Ishikawa (cell line): ENCODE results near the gene XXYLT1.

Experiments used
- CEBPB ChIP-seq: IDR thresholded peaks from 2 replicates; pipeline ENCODE4 v1.6.1; 2012
- CREB1 ChIP-seq: IDR thresholded peaks from 2 replicates; pipeline ENCODE4 v1.6.1; 2012; ENCODE audit warnings: low read depth
- EGR1 ChIP-seq: IDR thresholded peaks from 2 replicates; pipeline ENCODE4 v1.6.1; 2012
- EP300 ChIP-seq: IDR thresholded peaks from 2 replicates; pipeline ENCODE4 v1.6.1; 2012; ENCODE audit warnings: borderline replicate concordance
- FOXM1 ChIP-seq: IDR thresholded peaks from 2 replicates; pipeline ENCODE4 v1.6.1; 2012; ENCODE audit warnings: low read depth, borderline replicate concordance
- NFIC ChIP-seq: IDR thresholded peaks from 2 replicates; pipeline ENCODE4 v1.6.1; 2012
- RAD21 ChIP-seq: IDR thresholded peaks from 2 replicates; pipeline ENCODE4 v1.6.1; 2012; ENCODE audit warnings: low read depth
- TAF1 ChIP-seq: IDR thresholded peaks from 2 replicates; pipeline ENCODE4 v1.6.1; 2012; ENCODE audit warnings: low read depth, mild to moderate bottlenecking
- TCF12 ChIP-seq: IDR thresholded peaks from 2 replicates; pipeline ENCODE4 v1.6.1; 2012; ENCODE audit warnings: low read depth
- TEAD4 ChIP-seq: IDR thresholded peaks from 2 replicates; pipeline ENCODE4 v1.6.1; 2012
- YY1 ChIP-seq: IDR thresholded peaks from 2 replicates; pipeline ENCODE4 v1.6.1; 2012; ENCODE audit warnings: low read depth
- ZBTB7A ChIP-seq: IDR thresholded peaks from 2 replicates; pipeline ENCODE4 v1.6.1; 2012; ENCODE audit warnings: low read depth
- TF ChIP-seq, protein P1 (sequence below): IDR thresholded peaks from 2 replicates; pipeline ENCODE4 v1.6.1; 2012
- TF ChIP-seq, protein P2 (sequence below): IDR thresholded peaks from 2 replicates; pipeline ENCODE4 v1.6.1; 2012; ENCODE audit warnings: low read depth, mild to moderate bottlenecking
- TF ChIP-seq, protein P3 (sequence below): IDR thresholded peaks from 2 replicates; pipeline ENCODE4 v1.6.1; 2012

Gene XXYLT1

DNA sequence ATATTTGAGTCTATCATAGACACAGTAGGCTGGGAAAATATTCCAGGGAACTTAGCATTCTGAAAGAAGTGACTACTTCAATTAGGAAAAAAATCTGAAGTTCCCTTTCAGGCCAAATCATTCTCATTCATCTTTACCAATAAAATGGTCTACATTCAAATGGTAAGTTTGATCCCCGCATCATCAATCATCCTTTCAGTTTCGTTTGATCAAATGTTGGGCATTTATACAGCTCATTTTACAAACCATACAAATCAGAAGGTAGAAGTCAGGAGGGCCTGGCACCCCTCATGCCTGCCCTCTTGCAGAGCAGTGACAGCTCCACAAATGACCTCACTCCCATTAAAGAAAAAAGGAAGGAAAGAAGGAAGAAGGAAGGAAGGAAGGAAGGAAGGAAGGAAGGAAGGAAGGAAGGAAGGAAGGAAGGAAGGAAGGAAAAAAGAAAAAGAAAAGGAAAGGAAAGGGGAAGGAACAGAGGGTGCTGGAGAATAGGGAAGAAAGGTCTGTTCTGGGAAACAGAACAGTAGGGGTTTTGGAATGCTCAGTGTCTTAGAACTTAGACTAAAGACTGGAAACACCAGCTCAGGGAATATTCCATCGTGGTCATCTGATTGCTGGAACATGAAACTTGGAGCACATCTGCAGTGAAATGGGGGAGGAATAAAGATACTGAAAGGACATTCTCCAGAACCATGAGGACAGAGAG is 86.1 kb downstream of the XXYLT1 start:
- no peak for TF ChIP-seq TAF1
- TF ChIP-seq, protein P1, sequence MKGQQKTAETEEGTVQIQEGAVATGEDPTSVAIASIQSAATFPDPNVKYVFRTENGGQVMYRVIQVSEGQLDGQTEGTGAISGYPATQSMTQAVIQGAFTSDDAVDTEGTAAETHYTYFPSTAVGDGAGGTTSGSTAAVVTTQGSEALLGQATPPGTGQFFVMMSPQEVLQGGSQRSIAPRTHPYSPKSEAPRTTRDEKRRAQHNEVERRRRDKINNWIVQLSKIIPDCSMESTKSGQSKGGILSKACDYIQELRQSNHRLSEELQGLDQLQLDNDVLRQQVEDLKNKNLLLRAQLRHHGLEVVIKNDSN: no peak
- TF ChIP-seq CEBPB: no peak
- TF ChIP-seq CREB1: no peak
- no peak for TF ChIP-seq TCF12
- no peak for TF ChIP-seq FOXM1
- TF ChIP-seq, protein P2, sequence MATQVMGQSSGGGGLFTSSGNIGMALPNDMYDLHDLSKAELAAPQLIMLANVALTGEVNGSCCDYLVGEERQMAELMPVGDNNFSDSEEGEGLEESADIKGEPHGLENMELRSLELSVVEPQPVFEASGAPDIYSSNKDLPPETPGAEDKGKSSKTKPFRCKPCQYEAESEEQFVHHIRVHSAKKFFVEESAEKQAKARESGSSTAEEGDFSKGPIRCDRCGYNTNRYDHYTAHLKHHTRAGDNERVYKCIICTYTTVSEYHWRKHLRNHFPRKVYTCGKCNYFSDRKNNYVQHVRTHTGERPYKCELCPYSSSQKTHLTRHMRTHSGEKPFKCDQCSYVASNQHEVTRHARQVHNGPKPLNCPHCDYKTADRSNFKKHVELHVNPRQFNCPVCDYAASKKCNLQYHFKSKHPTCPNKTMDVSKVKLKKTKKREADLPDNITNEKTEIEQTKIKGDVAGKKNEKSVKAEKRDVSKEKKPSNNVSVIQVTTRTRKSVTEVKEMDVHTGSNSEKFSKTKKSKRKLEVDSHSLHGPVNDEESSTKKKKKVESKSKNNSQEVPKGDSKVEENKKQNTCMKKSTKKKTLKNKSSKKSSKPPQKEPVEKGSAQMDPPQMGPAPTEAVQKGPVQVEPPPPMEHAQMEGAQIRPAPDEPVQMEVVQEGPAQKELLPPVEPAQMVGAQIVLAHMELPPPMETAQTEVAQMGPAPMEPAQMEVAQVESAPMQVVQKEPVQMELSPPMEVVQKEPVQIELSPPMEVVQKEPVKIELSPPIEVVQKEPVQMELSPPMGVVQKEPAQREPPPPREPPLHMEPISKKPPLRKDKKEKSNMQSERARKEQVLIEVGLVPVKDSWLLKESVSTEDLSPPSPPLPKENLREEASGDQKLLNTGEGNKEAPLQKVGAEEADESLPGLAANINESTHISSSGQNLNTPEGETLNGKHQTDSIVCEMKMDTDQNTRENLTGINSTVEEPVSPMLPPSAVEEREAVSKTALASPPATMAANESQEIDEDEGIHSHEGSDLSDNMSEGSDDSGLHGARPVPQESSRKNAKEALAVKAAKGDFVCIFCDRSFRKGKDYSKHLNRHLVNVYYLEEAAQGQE: no peak
- no peak for TF ChIP-seq RAD21
- no peak for TF ChIP-seq YY1
- TF ChIP-seq TEAD4: no peak
- TF ChIP-seq, protein P3, sequence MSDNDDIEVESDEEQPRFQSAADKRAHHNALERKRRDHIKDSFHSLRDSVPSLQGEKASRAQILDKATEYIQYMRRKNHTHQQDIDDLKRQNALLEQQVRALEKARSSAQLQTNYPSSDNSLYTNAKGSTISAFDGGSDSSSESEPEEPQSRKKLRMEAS: no peak
- no peak for TF ChIP-seq NFIC
- TF ChIP-seq ZBTB7A: no peak
- TF ChIP-seq EGR1: no peak

DNA sequence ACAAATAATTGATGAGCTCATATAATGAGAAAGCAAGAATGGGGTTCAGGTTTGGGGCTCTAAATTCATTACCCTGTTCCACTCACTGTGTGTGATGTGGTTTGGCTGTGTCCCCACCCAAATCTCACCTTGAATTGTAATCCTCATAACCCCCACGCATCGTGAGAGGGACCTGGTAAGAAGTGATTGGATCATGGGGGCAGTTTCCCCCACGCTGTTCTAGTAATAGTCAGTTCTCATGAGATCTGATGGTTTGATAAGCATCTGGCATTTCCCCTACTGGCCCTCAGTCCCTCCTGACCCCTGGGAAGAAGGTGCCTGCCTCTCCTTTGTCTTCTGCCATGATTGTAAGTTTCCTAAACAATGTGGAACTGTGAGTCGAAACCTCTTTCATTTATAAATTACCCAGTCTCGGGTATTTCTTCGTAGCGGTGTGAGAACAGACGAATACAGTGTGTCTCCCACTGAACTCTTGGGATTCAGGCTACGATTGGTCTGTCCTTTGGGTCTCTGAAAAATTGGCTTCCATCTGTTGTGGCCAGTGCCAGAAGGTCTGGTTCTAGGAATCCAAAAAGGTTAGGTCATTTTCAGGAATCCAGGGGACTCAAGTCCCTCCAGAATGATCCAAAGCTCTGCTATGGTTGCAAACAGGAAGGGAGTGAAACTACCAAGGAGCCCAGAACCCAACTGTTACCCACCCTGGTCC is 87.7 kb downstream of the XXYLT1 start:
- no peak for TF ChIP-seq RAD21
- TF ChIP-seq CREB1: no peak
- TF ChIP-seq, protein P2: no peak
- TF ChIP-seq EP300: no peak
- TF ChIP-seq, protein P1: no peak
- no peak for TF ChIP-seq CEBPB
- no peak for TF ChIP-seq ZBTB7A
- no peak for TF ChIP-seq TEAD4
- no peak for TF ChIP-seq EGR1
- TF ChIP-seq YY1: no peak
- TF ChIP-seq, protein P3: no peak
- no peak for TF ChIP-seq TAF1
- TF ChIP-seq NFIC: no peak
- no peak for TF ChIP-seq TCF12
- TF ChIP-seq FOXM1: no peak

DNA sequence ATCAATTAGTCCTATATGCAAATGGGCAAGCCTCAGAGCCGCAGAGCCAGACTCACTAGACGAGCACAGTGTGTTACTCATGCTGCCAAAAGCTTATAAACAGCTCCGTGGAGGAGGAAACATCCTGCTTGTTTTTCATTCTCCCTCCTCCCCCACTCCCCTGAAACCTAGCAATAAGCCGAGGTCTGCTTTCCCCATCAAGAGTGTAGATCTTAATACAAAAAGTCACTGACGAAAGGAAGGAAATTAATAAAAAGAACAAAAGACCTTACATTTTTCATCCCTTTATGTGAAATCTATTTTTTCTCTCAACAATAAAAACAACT is 88.5 kb downstream of the XXYLT1 start:
- TF ChIP-seq, protein P1: no peak
- TF ChIP-seq EP300 (no peak), FOXM1 (no peak), CEBPB (no peak), TCF12 (no peak), YY1 (no peak), TEAD4 (no peak), NFIC (no peak), ZBTB7A (no peak), RAD21 (no peak), EGR1 (no peak), CREB1 (no peak), TAF1 (no peak)
- TF ChIP-seq, protein P3: no peak
- TF ChIP-seq, protein P2: no peak
